DND-41 (cell line): Measurements from ENCODE around the gene CFAP54.

Experiments used
- EZH2 ChIP-seq: IDR thresholded peaks from 3 replicates; pipeline ENCODE4 v1.6.1; 2012; ENCODE audit warnings: borderline replicate concordance, low read depth, mild to moderate bottlenecking, moderate library complexity, low read length, inconsistent platforms; ENCODE audit not compliant: severe bottlenecking
- TF ChIP-seq, protein P1 (sequence below): IDR thresholded peaks from 2 replicates; pipeline ENCODE4 v1.5.1; 2012; ENCODE audit warnings: borderline replicate concordance, low read length, moderate library complexity, mild to moderate bottlenecking; ENCODE audit not compliant: poor library complexity, severe bottlenecking; ENCODE audit errors: extremely low read depth

DNA sequence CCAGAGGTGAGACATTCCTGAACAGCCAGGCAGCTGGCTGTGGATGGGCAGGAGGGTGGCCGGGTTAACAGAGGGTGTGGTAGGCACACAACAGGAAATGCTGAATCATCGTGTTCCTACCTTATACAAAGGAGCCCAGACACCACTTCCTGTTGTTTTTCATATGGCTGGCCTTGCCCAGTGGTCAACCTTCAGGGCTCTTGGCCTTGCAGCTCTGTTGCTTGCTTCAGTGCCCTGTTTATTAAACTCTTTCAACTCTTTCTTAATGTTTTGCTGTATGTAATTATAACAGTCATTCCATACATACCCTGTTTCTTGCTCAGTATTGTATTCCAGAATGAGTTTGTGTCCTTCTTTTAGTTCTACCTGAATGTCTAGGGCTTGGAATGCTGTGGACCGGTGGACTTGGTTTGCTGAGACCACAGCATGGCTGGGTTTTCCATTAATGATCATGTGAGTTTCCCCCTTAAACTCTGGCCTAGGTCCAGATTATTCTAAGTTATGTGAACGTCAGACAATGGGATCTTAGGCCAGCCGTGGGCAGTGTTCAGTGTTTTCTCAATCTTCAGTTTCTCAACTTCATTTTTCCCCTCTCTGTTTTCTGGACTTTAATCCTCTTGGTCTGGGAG is 11.9 kb downstream of the CFAP54 start:
- TF ChIP-seq, protein P1, sequence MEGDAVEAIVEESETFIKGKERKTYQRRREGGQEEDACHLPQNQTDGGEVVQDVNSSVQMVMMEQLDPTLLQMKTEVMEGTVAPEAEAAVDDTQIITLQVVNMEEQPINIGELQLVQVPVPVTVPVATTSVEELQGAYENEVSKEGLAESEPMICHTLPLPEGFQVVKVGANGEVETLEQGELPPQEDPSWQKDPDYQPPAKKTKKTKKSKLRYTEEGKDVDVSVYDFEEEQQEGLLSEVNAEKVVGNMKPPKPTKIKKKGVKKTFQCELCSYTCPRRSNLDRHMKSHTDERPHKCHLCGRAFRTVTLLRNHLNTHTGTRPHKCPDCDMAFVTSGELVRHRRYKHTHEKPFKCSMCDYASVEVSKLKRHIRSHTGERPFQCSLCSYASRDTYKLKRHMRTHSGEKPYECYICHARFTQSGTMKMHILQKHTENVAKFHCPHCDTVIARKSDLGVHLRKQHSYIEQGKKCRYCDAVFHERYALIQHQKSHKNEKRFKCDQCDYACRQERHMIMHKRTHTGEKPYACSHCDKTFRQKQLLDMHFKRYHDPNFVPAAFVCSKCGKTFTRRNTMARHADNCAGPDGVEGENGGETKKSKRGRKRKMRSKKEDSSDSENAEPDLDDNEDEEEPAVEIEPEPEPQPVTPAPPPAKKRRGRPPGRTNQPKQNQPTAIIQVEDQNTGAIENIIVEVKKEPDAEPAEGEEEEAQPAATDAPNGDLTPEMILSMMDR = no peak
- TF ChIP-seq EZH2 = no peak
